HG03159 (cell line): ENCODE results near the gene ZIC2.

Experiments
- ATAC-seq: cut with Tn5 transposase; IDR thresholded peaks from one replicate; pipeline ENCODE4 v1.9.1; 2021; ENCODE audit warnings: mild to moderate bottlenecking, moderate library complexity; ENCODE audit not compliant: unreplicated experiment

ZIC2 gene

GRCh38 chr13:99974296-99974938 is 7.2 kb upstream of the ZIC2 start:
- no peak for ATAC-seq

- no peak for ATAC-seq
These were observed 6.5 kb upstream of the ZIC2 start for GRCh38 chr13:99974939-99975561.

- no peak for ATAC-seq
These were observed 6.0 kb upstream of the ZIC2 start for GRCh38 chr13:99975626-99976025.

GRCh38 chr13:99976575-99976974 is 5.0 kb upstream of the ZIC2 start:
- no peak for ATAC-seq

GRCh38 chr13:99977334-99977911 is 4.2 kb upstream of the ZIC2 start:
- ATAC-seq: no peak

- no peak for ATAC-seq
These were observed 3.4 kb upstream of the ZIC2 start for GRCh38 chr13:99977912-99978798.

GRCh38 chr13:99978799-99979452 is 2.7 kb upstream of the ZIC2 start:
- no peak for ATAC-seq

GRCh38 chr13:99979453-99980200 is 2.0 kb upstream of the ZIC2 start:
- no peak for ATAC-seq

GRCh38 chr13:99980201-99980823 is 1.3 kb upstream of the ZIC2 start:
- ATAC-seq: no peak

- no peak for ATAC-seq
These were observed 505 bp upstream of the ZIC2 start for GRCh38 chr13:99980824-99981734.

- ATAC-seq: no peak
These were observed 599 bp downstream of the ZIC2 start for GRCh38 chr13:99982036-99982730.

- ATAC-seq: no peak
These were observed 1.3 kb downstream of the ZIC2 start for GRCh38 chr13:99982731-99983498.

GRCh38 chr13:99983499-99984401 is 2.2 kb downstream of the ZIC2 start:
- no peak for ATAC-seq

GRCh38 chr13:99984461-99985240 is 3.1 kb downstream of the ZIC2 start:
- ATAC-seq: no peak

- ATAC-seq: no peak
These were observed 3.8 kb downstream of the ZIC2 start for GRCh38 chr13:99985241-99985874.
